HPDE6-E6E7 (cell line): ENCODE data around the gene MRPS26.
"Not testable (repeated sequence)": the region's sequence is repeated elsewhere in the genome, so short reads cannot be mapped to it uniquely, and the experiment has no call there.

ENCODE experiments used
- DNase-seq: peaks from one replicate; pipeline ENCODE4 v3.0.0; 2011; ENCODE audit warnings: missing footprints; ENCODE audit errors: extremely low spot score

Gene MRPS26

DNA sequence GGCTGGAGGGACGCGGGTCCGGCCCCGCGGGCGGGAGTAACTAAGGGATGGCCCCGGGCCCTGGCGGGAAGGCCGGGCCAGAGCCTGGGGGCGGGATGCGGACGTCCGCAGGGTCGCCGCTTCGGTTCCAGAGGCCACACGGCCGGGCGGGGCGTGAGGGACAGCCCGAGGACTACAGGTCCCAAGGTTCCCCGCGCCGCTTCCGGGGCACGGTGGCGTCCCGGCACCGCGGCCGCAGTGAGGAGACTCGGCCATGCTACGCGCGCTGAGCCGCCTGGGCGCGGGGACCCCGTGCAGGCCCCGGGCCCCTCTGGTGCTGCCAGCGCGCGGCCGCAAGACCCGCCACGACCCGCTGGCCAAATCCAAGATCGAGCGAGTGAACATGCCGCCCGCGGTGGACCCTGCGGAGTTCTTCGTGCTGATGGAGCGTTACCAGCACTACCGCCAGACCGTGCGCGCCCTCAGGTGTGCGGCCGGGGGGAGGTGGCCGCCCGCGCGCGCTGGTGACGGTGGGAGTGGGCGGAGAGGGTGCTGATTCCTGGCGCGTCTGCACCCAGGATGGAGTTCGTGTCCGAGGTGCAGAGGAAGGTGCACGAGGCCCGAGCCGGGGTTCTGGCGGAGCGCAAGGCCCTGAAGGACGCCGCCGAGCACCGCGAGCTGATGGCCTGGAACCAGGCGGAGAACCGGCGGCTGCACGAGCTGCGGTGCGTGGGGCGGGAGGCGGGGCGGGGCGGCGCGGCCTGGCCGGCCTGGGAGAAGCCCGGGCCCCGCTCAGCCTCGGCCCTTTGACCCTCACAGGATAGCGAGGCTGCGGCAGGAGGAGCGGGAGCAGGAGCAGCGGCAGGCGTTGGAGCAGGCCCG, at the start of gene MRPS26:
Gene MRPS26 (plus strand): TSS at position 237 of the 861 bp plus-strand sequence. CDS start 17 bp downstream, at position 254.
- peak; percentile 94 for DNase-seq

DNA sequence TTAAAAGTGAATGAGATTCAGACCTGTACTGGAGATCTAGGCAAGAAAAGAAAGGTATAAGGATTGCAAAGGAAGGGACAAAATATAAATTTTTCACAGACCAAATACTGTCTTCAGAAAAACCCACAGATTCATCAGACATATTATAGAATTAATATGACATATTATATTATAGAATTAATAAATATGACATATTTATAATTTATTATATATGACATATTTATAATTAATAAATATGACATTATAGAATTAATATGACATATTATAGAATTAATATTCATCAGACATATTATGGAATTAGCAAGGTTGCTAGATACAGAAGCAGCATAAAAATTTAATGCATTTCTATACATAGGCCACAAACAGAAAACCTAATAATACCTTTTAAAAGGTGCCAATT, 47.1 kb upstream of the MRPS26 start:
- no peak for DNase-seq

GRCh38 chr20:3000852-3001523, 44.9 kb upstream of the MRPS26 start:
- DNase-seq: peak; percentile 43

DNA sequence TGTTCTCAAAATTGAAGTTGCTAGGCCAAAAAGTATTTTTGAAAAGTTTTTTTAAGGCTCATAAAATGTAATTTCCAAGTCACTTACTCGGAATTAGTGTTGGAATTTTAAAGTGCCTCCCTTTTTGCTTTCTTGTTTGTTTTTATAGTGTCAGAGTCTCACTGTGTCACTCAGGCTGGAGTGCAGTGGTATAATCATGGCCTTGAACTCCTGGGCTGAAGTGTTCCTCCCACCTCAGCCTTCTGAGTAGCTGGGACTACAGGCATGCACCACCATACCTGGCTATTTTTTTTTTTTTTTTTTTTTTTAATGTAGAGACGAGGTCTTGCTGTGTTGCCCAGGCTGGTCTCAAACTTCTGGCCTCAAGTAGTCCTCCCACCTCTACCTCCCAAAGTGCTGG, 42.4 kb upstream of the MRPS26 start:
- DNase-seq: no peak

DNA sequence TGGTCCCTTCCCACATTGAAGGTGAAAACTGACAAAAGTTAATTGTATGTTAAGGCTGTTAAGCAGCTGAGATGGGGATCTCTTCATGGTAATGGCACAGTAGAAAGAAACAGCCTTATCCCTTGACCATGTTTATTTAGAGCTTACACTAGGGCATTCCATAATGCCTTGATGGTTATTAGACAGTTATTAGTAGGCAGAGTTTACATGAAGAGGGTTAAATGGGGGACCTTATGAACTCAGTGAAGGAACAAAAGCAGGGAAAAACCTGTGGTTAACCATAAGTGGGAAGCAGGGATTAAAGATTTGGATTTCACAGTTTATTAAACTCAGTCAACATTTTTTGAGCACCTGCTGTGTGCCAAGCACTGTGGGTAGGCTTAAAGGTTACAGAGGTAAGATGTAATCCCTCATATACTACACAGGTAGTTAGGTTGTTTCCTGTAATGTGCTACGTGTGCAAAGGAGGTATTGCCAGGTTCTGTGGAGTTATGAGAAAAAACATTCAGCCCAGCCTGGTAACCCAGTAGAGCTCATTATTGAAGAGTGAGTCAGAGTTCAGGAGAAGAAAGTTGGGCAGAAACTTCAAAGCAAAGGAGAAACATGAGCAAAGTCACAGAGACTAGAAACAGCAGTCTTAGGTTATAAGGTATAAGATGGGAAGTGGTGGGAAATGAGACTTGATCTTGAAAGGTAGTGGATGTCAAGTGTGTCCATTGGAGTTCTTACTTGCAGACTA, 34.7 kb upstream of the MRPS26 start:
- peak; percentile 26 for DNase-seq

DNA sequence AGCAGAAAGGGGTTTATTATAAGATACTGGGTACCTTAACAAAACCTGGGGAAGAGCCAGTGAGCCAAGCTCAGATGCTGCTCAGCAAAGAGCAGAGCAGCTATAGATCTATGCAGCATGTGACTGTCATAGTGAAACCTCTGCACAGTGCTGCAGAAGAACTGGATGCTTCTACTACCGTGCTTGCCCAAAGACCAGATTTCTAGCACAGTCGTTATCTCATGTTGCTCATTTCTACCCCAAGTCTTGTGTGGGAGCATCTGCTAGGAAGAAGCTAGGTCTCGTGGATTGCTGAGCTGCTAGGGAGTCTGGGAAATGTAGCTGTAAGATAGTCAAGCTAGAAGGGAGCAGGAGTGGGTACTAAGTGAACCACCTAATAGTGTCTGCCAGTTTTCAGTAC, 34.1 kb upstream of the MRPS26 start:
- no peak for DNase-seq

GRCh38 chr20:3013771-3014170, 32.1 kb upstream of the MRPS26 start:
- no peak for DNase-seq

GRCh38 chr20:3014179-3014578, 31.7 kb upstream of the MRPS26 start:
- no peak for DNase-seq

- DNase-seq: no peak
Measured at GRCh38 chr20:3014662-3015061, 31.2 kb upstream of the MRPS26 start.

GRCh38 chr20:3015302-3015701, 30.6 kb upstream of the MRPS26 start:
- DNase-seq: not testable (repeated sequence)

GRCh38 chr20:3021327-3021726, 24.5 kb upstream of the MRPS26 start:
- DNase-seq: no peak

DNA sequence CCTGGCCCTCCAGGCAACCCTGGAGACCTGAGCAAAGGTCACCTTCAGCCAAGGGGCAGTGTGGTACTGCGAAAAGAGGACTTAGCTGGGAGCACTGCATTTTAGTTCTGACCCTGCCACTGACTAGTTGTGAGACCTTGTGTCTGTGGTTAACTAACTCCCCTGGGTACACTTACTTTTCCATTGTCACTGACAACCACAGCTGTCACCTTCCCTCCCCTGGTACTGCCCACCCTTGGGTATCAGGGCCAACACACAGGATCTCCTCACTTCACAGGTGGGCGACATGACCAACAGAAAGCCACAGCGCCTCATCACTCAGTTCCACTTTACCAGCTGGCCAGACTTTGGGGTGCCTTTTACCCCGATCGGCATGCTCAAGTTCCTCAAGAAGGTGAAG, 24.1 kb upstream of the MRPS26 start:
- no peak for DNase-seq

DNA sequence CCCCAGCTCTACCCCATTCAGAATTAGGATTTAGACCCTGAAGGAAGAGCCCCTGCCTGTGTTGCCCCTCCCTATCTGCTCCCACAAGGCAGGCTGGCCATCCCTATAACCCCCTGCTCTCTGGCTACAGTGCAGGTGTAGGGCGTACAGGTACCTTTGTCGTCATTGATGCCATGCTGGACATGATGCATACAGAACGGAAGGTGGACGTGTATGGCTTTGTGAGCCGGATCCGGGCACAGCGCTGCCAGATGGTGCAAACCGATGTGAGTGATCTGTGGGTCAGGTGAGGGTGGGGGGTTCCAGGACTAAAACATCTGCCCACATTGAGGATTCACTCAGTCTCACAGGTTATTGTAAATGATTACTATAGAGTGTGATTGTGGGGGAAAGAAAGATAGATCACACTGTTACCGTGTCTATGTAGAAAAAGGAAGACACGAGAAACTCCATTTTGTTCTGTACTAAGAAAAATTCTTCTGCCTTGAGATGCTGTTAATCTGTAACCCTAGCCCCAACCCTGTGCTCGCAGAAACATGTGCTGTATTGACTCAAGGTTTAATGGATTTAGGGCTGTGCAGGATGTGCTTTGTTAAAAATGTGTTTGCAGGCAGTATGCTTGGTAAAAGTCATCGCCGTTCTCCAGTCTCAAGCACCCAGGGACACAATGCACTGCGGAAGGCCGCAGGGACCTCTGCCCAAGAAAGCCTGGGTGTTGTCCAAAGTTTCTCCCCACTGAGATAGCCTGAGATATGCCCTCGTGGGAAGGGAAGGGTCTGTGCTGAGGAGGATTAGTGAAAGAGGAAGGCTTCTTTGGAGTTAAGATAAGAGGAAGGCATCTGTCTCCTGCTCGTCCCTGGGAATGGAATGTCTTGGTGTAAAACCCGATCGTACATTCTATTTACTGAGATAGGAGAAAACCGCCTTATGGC, 23.0 kb upstream of the MRPS26 start:
- DNase-seq: not testable (repeated sequence)

- no peak for DNase-seq
Measured at GRCh38 chr20:3027987-3028386, 17.9 kb upstream of the MRPS26 start.

DNA sequence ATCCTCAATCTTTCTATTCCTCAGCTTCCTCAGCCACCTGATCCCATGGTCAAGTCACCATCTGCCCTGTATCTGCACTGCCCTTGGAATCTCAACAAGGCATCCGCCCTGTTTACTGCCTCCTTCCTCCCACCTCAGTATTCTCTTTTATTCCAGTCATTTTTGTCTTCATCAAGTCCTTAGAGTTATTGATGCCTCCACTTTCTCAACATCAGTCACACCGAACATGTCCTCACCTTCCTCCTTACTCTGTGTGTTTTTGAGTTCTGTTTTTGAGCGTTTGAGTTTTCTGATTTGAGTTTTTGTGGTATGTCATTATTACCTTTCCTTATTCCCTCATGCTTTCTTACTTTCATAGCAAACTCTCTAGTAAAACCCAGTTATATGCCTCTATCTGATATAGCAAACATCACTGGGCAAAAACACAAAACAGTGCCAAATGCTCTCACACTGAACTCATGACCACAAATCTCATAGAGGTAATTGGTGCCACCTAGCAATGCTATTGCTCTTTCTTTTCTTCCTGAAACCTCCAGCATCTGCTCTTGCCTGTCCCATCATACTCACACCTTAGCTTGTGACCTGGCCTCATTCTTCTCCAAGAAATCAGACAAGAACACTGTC, 14.2 kb upstream of the MRPS26 start:
- no peak for DNase-seq

GRCh38 chr20:3032624-3033023, 13.2 kb upstream of the MRPS26 start:
- no peak for DNase-seq

DNA sequence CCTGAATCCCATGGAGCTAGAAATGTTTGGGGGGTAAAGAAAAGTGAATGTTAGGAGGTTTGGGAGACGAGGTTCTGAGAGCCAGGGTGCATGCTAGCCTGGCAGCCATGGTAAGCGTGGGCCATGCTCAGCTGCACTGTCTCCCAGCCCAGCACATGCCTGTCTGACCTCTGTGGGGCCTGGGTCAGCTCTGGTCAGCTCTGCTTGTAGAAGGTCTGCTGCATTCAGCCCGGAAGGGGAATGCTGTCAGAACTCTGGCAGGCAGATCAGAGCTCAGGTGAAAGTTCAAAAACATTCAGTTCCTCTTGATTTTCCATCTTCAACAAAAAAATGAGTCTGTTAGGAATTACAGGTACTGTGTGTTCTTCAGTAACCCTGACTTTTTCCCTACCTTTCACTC, 8.2 kb upstream of the MRPS26 start:
- DNase-seq: no peak

- DNase-seq: no peak
Measured at GRCh38 chr20:3038454-3038853, 7.4 kb upstream of the MRPS26 start.

DNA sequence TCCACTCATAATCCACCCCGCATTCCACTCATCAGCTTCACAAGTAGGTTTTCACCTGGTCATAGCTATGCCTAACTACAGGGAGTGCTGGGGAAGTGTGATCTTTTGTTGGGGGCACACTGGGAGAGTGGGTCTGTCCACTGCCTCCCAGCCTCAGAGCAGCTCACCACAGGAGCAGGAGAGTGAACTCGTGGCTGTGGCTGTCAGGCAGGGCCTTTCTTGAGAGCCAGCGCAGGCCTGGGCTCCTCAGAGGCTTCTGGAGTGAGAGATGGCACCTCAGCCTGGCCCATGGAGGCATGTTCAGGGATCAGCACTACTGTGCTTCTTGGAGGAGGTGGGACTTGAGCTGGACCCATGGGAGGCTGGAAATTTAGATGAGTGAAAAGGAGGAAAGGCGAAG, 6.4 kb upstream of the MRPS26 start:
- DNase-seq: no peak

- no peak for DNase-seq
Measured at GRCh38 chr20:3040086-3040485, 5.8 kb upstream of the MRPS26 start.

DNA sequence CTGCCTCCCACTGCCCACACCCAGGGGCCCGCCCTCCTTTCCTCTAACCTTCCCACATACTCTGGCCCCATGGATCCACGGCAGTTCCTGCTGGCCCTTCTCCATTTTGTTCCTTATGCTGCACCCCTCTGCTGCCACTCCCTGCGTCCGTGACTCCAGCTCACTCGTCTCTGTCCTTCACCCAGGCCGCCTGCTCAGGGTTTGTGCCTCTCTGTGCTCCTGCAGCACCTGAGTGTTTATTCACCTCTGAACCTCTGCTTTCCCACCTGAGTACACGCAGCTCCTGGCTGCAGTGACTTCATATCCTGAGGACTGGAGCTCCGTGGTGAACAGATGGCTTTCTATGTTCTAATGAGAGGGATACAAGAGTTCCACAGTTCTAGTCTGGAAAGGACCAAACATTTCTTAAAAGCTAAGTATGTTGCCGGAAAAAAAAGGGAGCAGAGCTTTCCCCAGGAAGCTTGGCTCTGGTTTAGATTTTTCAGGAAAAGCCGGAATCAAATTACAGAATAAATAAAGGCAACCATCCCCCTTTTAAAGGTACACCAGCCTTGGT, 3.9 kb upstream of the MRPS26 start:
- no peak for DNase-seq
